HG02642 (cell line): ENCODE data around the gene APMAP.

Experiments
- ATAC-seq: cut with Tn5 transposase; IDR thresholded peaks from one replicate; pipeline ENCODE4 v1.9.1; 2021; ENCODE audit warnings: mild to moderate bottlenecking; ENCODE audit not compliant: unreplicated experiment, poor library complexity

Gene APMAP

DNA sequence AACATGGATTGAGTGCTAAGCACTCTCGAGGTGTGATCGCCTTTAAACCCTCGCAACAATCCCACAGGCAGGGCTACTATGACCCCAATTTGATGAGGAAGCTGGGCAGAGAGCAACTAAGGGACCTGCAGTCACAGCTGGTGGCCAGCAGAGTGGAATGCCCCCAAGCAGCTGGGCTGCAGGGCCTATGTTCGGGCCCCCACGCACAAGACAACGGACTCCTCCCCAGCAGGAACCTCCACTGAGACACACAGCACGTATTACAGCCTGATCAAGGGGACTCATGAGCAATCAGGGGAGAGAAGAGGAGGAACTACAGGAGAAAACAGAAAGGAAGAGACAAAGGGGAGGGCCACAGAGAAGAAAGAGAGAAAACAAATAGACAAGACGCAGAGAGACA, 21.8 kb downstream of the APMAP start:
- no peak for ATAC-seq

GRCh38 chr20:24970030-24970553, 22.5 kb downstream of the APMAP start:
- ATAC-seq = no peak

- no peak for ATAC-seq
Measured at GRCh38 chr20:24969186-24970029, 23.1 kb downstream of the APMAP start.

DNA sequence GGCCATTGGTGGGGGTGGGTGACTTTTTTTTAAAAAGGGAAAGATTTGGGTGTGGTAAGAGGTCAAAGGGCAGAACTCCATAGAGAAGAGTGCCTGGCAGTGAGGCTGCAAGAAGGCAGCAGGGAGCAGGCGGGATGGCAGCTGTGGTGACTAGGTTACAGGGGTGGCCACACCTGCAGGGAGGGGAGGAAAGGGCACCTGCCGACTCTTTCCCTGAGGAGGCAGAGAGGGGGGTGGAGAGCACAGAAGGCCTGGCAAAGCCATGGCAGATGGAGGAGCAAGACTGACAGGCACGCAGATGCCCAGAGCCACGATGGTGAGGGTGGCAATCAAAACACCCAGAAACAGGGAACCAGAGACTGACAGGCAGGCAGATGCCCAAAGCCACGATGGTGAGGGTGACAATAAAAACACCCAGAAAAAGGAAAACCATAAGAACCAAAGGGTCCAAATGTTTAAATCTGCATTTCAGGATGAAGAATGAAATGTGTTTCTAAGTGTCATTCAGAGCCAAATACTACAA, 24.2 kb downstream of the APMAP start:
- no peak for ATAC-seq

- no peak for ATAC-seq
Measured at GRCh38 chr20:24966317-24967012, 26.1 kb downstream of the APMAP start.

DNA sequence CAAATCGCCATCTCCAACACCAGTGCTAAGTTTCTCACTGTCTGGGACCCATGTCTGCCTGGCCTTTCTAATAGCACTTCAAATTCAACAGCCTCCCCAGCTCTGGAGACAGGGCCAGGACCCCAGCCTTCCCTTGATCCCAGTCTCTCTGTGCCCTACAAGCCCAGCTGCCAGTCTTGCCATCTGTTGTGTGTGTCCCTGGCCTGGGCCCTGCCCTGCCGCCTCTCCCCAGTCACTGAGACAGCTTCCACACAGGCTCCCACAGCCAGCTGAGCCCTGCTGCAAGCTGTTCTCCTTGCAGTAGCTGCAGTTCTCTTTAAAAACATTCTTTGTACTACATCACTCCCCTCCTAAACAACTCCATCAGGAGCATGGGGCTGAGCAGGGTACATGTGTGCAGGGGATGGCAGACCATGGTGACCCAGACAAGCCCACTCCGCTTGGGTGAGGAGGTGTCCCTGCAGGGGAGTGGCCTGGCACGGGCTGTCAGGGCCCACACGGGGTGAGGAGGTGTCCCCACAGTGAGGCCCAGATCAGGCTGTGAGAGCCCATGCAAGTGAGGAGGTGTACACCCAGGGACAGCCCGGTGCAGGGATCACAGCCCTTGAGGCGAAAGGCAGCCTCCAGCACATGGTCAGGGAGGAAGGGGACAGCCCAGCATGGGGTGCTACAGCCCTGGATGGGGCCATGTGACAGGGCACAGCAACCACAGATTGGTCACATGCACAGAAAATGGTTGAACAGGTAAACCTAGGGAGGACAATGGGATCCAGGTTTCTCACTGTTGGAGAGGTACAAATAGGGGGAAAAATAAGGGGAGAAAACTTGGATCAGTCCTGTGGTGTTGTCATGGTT, 27.3 kb downstream of the APMAP start:
- ATAC-seq = no peak

GRCh38 chr20:24964506-24964840, 28.1 kb downstream of the APMAP start:
- ATAC-seq = no peak

GRCh38 chr20:24963672-24964505, 28.7 kb downstream of the APMAP start:
- ATAC-seq = no peak

DNA sequence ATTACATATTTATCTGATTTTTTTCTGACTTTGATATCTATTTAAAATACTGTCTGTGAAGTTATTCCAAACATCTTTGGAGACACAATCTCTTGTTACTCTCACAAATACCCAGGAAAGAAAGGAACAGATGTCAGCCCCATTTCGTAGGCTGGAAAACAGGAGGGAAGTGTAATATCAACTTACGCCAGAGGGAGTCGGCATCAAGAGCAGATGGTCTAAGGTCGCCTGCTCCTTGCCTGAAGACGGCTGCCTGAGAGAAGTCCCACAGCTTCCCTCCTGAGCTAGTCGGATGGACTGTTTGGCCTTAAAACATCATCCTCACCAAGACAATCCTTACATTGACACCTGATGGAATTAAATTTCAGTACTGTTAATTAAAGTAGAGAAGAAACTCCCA, 30.0 kb downstream of the APMAP start:
- no peak for ATAC-seq

GRCh38 chr20:24962182-24962492, 30.4 kb downstream of the APMAP start:
- ATAC-seq = no peak

DNA sequence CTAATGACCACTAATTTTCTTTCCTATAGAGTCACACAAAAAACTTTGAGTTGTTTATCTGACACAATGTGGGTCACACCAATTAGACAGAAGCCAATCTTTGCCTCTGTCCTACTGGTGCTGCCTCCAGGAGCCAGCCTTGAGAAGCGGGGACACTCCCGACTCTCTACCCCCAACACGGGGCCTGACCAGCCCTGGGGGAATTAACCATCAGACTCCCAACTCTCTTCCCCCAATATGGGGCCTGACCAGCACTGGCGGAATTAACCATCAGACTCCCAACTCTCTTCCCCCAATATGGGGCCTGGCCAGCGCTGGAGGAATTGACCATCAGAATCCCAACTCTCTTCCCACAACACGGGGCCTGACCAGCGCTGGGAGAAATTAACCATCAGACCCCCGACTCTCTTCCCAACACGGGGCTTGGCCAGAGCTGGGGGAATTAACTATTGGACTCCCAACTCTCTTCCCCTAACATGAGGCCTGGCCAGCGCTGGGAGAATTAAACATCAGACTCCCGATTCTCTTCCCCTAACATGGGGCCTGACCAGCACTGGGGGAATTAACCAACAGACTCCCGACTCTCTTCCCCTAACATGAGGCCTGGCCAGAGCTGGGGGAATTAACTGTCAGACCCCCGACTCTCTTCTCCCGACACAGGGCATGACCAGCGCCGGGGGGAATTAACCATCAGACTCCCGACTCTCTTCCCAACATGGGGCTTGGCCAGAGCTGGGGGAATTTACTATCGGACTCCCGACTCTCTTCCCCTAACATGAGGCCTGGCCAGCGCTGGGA, 31.0 kb downstream of the APMAP start:
- no peak for ATAC-seq

- no peak for ATAC-seq
Measured at GRCh38 chr20:24960861-24961260, 31.7 kb downstream of the APMAP start.

DNA sequence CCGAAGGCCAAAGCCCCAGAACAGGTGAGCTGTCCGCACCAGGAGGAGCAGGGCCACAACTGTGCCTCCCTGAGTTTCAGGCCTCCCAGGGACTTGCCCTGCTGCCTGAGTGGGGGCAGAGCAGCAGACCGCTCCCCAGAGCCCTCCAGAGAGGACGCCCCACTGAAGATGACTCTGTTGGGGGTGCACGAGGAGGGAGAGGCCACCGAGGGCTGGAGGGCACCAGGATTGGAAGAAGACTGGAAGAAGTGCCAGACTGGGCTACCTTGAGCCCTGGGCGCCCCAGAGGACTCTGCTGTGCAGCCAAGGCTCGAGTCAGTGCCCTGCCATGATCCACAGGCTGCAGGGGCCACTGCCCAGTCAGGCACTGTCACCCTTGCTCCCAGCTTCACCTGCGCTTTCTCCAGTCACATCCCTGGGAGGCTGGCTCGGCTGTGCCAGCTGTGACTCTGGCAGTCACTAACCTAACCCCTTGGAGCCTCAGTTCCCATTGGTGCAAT, 32.2 kb downstream of the APMAP start:
- no peak for ATAC-seq

GRCh38 chr20:24959591-24960301, 32.8 kb downstream of the APMAP start:
- ATAC-seq = no peak

DNA sequence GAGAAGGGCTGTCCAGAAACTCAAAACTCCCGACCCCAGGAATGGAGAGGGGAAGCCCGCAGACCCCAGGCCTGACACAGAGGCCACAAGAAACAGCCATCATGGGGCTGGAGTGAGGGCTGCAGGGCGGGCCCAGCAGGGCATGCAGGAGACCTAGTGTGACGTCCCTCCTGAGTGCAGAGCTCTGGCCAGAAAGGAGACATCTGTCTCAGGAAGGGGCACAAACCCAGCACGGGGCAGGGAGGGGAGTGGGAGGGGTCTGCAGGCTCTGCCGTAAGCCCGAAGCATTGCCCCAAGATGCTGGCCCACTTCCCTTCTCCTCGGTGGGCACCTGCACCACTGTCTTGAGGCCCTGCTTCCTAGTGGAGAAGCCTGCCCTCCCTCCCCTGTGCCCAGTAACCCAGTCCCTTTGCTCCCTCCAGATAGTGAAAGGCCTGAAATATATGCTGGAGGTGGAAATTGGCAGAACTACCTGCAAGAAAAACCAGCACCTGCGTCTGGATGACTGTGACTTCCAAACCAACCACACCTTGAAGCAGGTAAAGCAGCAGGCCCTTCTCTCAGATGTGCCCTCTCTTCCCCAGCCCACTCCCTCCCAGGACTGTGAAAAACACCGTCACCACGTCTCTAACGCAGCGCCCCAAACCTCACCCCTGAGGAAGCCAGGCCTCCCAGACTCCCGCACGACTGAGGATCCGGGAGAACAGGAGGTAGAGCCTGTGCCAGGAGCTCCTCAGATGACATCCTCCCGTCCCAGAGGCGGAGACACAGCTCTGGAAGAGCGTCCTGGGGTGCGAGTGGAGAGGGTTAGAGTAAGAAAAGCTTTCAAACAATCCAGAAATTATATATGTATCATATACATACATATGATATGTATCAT, 33.8 kb downstream of the APMAP start:
- ATAC-seq = no peak

DNA sequence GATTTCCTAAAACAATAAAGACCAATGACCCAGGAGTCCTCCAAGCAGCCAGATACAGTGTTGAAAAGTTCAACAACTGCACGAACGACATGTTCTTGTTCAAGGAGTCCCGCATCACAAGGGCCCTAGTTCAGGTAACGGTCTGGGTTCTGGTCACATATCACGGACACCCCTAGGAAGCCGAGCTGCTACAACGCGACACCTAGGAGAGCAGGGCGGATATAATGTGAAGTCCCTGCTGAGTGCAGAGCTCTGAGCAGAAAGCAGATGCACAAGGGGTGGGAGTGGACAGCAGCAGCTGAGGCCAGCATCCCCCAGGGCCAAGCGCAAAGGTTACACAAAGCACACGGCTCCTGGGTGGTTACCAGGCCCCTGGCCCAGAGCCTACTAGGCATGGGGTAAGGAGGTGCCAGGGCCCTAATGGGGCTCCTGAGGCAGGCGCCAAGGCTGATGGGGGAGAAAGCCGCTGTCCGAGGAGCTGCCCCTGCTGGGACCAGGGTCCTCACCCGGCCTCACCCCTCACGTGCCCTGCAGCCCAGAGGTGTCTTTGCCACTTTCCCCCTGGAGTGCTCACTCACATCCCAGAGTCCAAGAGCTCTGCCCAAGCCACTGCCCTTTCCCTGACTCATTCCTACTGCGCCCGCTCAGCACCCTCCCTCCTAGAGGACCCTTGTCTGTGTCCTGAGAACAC, 35.1 kb downstream of the APMAP start:
- no peak for ATAC-seq
